ENCODE measurements around the gene HNRNPR.
"Not testable (repeated sequence)": the region's sequence is repeated elsewhere in the genome, so short reads cannot be mapped to it uniquely, and the experiment has no call there.

The HNRNPR gene

DNA sequence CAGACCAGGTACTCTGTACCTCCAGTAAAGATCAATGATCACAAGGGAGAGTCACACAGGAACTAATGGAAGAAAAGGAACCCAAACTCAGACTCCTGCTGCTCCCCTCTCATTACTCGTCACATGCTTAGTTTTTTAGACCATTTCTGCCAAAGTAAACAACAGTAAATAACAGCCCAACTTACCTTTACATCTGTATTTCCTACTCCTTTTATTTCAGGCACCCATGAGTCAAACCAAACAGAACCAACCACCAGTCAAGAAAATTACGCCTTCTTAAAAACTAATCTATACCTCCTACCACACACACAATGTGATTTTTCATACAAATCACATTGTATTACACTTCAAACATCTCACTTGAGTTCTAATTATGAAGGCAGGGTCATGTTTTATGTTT, 65.4 kb downstream of the HNRNPR start:
- no peak overlapping the region for H3K4me3 ChIP-seq (ENCODE audit: low read depth, low read length)
- TF ChIP-seq, protein P1, sequence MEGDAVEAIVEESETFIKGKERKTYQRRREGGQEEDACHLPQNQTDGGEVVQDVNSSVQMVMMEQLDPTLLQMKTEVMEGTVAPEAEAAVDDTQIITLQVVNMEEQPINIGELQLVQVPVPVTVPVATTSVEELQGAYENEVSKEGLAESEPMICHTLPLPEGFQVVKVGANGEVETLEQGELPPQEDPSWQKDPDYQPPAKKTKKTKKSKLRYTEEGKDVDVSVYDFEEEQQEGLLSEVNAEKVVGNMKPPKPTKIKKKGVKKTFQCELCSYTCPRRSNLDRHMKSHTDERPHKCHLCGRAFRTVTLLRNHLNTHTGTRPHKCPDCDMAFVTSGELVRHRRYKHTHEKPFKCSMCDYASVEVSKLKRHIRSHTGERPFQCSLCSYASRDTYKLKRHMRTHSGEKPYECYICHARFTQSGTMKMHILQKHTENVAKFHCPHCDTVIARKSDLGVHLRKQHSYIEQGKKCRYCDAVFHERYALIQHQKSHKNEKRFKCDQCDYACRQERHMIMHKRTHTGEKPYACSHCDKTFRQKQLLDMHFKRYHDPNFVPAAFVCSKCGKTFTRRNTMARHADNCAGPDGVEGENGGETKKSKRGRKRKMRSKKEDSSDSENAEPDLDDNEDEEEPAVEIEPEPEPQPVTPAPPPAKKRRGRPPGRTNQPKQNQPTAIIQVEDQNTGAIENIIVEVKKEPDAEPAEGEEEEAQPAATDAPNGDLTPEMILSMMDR (IDR thresholded peaks at IDR 0.05; ENCODE audit: insufficient read depth, low read depth, low read length, missing control alignments) = no peak
- DNase-seq (ENCODE audit: low read depth) = no peak

DNA sequence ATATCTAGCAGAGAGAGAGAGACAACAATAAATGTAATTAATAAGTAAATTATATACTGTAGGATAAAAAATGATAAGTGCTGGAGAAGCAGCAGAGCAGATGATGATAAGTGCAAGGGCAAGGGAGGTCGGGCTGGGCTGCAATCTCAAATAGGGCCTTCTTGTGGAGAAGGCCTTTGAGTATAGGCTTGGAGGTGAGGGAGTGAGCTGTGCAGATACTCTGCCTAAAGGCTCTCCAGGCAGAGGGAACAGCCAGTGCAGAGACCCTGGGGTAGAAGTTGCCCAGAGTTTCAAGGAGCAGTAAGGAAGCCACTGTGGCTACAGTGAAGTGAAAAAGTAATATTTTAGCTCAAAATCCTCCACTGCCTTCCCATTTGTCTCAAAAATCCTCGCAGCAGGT, 67.6 kb downstream of the HNRNPR start:
- H3K4me3 ChIP-seq (ENCODE audit: low read depth, low read length) = no peak overlapping the region
- DNase-seq (ENCODE audit: low read depth) = no peak
- TF ChIP-seq, protein P1 (IDR thresholded peaks at IDR 0.05; ENCODE audit: insufficient read depth, low read depth, low read length, missing control alignments) = no peak

DNA sequence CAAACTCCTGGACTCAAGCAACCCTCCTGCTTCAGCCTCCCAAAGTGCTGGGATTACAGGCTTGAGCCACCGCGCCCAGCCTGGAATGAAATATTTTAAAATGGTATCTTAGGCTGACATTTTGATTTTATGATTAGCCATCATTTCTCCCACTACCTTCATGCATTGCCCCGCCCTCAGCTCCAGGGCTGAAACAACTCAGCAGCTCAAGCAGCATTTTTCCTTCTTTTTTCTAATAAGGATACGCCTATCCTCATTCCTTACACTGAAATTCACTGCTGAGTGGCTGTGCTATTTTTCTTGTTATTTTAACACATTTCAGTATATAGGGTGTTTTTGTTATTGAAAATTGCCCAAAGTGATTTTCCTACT, 70.0 kb downstream of the HNRNPR start:
- no peak overlapping the region for H3K4me3 ChIP-seq (ENCODE audit: low read depth, low read length)
- TF ChIP-seq, protein P1 (IDR thresholded peaks at IDR 0.05; ENCODE audit: insufficient read depth, low read depth, low read length, missing control alignments) = no peak
- DNase-seq (ENCODE audit: low read depth) = no peak

DNA sequence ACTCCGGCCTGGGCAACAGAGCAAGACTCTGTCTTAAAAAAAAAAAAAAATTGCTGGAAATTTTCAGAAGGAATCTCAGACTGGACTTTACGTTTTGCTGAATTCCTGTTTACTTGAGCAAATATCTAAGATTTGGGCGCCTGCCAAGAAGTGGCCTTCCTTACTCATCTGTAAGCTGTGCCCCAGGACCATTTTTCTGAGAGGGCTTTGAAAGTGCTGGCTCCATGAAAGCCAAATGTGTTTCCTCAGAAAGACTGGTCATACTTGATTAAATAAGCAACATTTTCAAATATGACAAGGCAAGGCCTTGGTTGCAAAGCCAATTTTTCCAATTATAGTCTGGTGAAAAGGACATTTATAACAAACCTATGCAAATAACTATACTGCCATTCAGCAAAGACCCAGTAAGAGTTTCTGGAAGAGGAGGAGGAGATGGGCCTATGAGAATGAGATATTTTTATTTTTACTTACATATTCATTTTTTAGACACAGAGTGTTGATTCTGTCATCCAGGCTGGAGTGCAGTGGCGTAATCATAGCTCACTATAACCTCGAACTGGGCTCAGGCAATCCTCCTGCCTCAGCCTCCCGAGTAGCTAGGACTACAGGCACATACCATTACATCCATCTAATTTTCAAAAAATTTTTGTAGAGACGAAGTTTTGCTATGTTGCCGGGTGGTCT, 70.5 kb downstream of the HNRNPR start:
- TF ChIP-seq, protein P1 (IDR thresholded peaks at IDR 0.05; ENCODE audit: insufficient read depth, low read depth, low read length, missing control alignments) = no peak
- no peak overlapping the region for H3K4me3 ChIP-seq (ENCODE audit: low read depth, low read length)
- DNase-seq (ENCODE audit: low read depth) = no peak

DNA sequence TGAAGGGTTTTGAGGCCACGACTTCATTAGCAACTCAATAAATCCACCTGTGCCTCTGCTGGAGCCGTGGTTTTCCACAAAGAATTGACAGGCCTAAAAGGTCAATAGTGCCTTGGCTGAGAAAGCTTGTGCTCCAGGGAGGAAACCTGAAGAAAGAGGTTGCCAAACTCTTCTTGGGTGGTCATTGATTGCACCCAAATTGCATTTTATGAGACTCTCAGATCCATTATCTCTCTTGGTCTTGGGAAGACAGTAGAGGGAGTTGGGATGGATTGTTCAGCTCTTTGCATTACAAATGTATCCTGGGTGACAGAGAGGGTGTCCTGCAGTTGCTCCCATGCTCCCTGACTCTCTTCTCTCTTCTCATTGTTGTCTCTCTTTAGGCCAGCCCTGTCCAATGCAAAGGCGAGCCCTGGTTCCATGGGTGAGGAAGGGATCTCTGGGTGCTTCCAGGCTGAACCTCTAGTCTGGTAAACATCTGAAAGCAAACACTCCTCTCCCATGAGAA, 80.7 kb downstream of the HNRNPR start:
- TF ChIP-seq, protein P1 (IDR thresholded peaks at IDR 0.05; ENCODE audit: insufficient read depth, low read depth, low read length, missing control alignments) = no peak
- no peak for DNase-seq (ENCODE audit: low read depth)
- no peak overlapping the region for H3K4me3 ChIP-seq (ENCODE audit: low read depth, low read length)

DNA sequence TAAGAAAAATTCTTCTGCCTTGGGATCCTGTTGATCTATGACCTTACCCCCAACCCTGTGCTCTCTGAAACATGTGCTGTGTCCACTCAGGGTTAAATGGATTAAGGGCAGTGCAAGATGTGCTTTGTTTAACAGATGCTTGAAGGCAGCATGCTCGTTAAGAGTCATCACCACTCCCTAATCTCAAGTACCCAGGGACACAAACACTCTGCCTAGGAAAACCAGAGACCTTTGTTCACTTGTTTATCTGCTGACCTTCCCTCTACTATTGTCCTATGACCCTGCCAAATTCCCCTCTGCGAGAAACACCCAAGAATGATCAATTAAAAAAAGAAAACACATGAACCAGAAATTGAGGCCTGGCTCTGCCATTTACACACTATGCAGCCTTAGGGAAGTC, 86.0 kb downstream of the HNRNPR start:
- not testable (repeated sequence) for DNase-seq (ENCODE audit: low read depth)

DNA sequence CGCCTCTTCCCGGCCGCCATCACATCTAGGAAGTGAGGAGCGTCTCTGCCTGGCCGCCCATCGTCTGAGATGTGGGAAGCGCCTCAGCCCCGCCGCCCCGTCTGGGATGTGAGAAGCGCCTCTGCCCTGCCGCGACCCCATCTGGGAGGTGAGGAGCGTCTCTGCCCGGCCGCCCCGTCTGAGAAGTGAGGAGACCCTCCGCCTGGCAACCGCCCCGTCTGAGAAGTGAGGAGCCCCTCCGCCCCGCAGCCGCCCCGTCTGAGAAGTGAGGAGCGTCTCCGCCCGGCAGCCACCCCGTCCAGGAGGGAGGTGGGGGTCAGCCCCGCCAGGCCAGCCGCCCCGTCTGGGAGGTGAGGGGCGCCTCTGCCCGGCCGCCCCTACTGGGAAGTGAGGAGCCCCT, 86.7 kb downstream of the HNRNPR start:
- not testable (repeated sequence) for H3K4me3 ChIP-seq (ENCODE audit: low read depth, low read length); DNase-seq (ENCODE audit: low read depth)

More for the DNA sequence above, 86.0 kb downstream of the HNRNPR start:
- not testable (repeated sequence) for H3K4me3 ChIP-seq (ENCODE audit: low read depth, low read length)
